Astrocyte (in vitro differentiated cells and primary cell): ENCODE measurements around the gene SF3B2. TPM values are rescaled to one million over a fixed set of nuclear protein-coding genes. Genes with fewer than 3 reads are reported as not detected.
A peak's percentile ranks its signal among the peaks of the same experiment; 100 is the strongest.

Experiments used
- DNase-seq: peaks from one replicate; pipeline ENCODE4 v3.0.0-alpha.2; 2010; ENCODE audit warnings: low read depth
- FAIRE-seq: peaks from 2 replicates; lab custom pipeline; 2011; peaks lifted over from hg19 to GRCh38; lab: Jason Lieb, UNC
- H2AFZ ChIP-seq: 2 replicates; pipeline ENCODE4 v1.6.0; 2012; ENCODE audit warnings: low read depth, low read length, inconsistent platforms
- H3K27ac ChIP-seq: 2 replicates; pipeline ENCODE4 v1.5.1; 2011; ENCODE audit warnings: low read depth, low read length, inconsistent platforms
- H3K27me3 ChIP-seq: 2 replicates; pipeline ENCODE4 v1.6.0; 2011; ENCODE audit warnings: low read length, inconsistent platforms; ENCODE audit not compliant: insufficient read depth
- H3K36me3 ChIP-seq: 2 replicates; pipeline ENCODE4 v1.5.1; 2011; ENCODE audit warnings: low read length, inconsistent platforms; ENCODE audit not compliant: insufficient read depth
- H3K4me1 ChIP-seq: 2 replicates; pipeline ENCODE4 v1.5.1; 2011; ENCODE audit warnings: low read length, inconsistent platforms; ENCODE audit not compliant: insufficient read depth
- H3K4me2 ChIP-seq: 2 replicates; pipeline ENCODE4 v1.6.0; 2012; ENCODE audit warnings: low read length, inconsistent platforms
- H3K4me3 ChIP-seq: 2 replicates; pipeline ENCODE4 v1.5.1; 2011; ENCODE audit warnings: low read depth, mild to moderate bottlenecking, low read length, inconsistent platforms; ENCODE audit not compliant: insufficient read depth
- H3K79me2 ChIP-seq: 2 replicates; pipeline ENCODE4 v1.6.0; 2012; ENCODE audit warnings: mild to moderate bottlenecking, low read length, inconsistent platforms; ENCODE audit not compliant: insufficient read depth
- H3K9ac ChIP-seq: 2 replicates; pipeline ENCODE4 v1.6.0; 2012; ENCODE audit warnings: mild to moderate bottlenecking, low read length, inconsistent platforms
- H3K9me3 ChIP-seq: 2 replicates; pipeline ENCODE4 v1.5.1; 2012; ENCODE audit warnings: low read depth, mild to moderate bottlenecking, low read length, inconsistent platforms; ENCODE audit not compliant: insufficient read depth
- H4K20me1 ChIP-seq: 2 replicates; pipeline ENCODE4 v1.6.0; 2012; ENCODE audit warnings: low read length, inconsistent platforms; ENCODE audit not compliant: insufficient read depth
- H3K27ac Mint-ChIP-seq: one replicate; pipeline ENCODE4 v1.8.0; 2021; ENCODE audit warnings: mild to moderate bottlenecking, mixed read lengths; ENCODE audit not compliant: unreplicated experiment
- H3K27me3 Mint-ChIP-seq: one replicate; pipeline ENCODE4 v1.8.0; 2021; ENCODE audit warnings: low read depth, mixed read lengths; ENCODE audit not compliant: unreplicated experiment
- H3K36me3 Mint-ChIP-seq: one replicate; pipeline ENCODE4 v1.8.0; 2021; ENCODE audit warnings: low read depth, mixed read lengths; ENCODE audit not compliant: unreplicated experiment
- H3K4me1 Mint-ChIP-seq: one replicate; pipeline ENCODE4 v1.8.0; 2021; ENCODE audit warnings: low read depth, mixed read lengths; ENCODE audit not compliant: unreplicated experiment
- H3K4me3 Mint-ChIP-seq: one replicate; pipeline ENCODE4 v1.8.0; 2021; ENCODE audit warnings: mild to moderate bottlenecking, moderate library complexity, mixed read lengths; ENCODE audit not compliant: unreplicated experiment
- H3K9me3 Mint-ChIP-seq: one replicate; pipeline ENCODE4 v1.8.0; 2021; ENCODE audit warnings: mild to moderate bottlenecking, mixed read lengths; ENCODE audit not compliant: unreplicated experiment
- EZH2 ChIP-seq: IDR thresholded peaks from 2 replicates; pipeline ENCODE4 v1.6.1; 2012; ENCODE audit warnings: mild to moderate bottlenecking, low read length, inconsistent platforms; ENCODE audit not compliant: insufficient read depth
- total RNA-seq: library from RNA; stranded (reverse); gene quantifications from 2 replicates; pipeline ENCODE4 v1.2.1, GENCODE V29; 2021
- TF ChIP-seq, protein P1 (sequence below): IDR thresholded peaks from 2 replicates; pipeline ENCODE4 v1.5.1; 2011; ENCODE audit warnings: low read depth, mild to moderate bottlenecking, inconsistent platforms, low read length, moderate library complexity; ENCODE audit not compliant: insufficient read depth

SF3B2 gene
- total RNA-seq, 1 donor from 2014 or later: 170 TPM

DNA sequence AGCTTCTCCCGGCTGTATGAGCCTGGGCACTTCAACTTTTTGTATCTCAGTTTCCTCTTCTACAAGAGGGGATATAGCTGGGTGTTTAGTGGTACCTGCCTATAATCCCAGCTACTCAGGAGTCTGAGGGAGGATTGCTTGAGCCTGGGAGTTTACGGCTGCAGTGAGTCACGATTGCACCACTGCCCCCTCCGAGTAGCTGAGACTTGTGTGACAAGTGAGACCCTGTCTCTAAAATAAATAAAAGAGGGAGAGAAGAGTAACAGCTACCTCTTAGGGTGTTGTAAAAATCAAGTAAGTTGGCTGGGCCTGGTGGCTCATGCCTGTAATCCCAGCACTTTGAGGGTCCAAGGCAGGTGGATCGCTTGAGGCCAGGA is 15.8 kb upstream of the SF3B2 start:
- H4K20me1 ChIP-seq: no peaks in the 10 kb centered on the region
- no peak overlapping the region for H2AFZ ChIP-seq
- DNase-seq: no peak
- Mint-ChIP-seq H3K27me3 (peaks cover 10% of the 10 kb centered on the region), H3K36me3 (peaks cover 2% of the 10 kb centered on the region), H3K9me3 (peaks cover 16% of the 10 kb centered on the region), H3K27ac (no peak overlapping the region), H3K4me1 (no peaks in the 10 kb centered on the region), H3K4me3 (no peak overlapping the region)
- H3K36me3 ChIP-seq: no peaks in the 10 kb centered on the region
- FAIRE-seq: no peak
- H3K9ac ChIP-seq: no peak overlapping the region
- H3K4me2 ChIP-seq: no peak overlapping the region
- H3K27me3 ChIP-seq: peaks cover 2% of the 10 kb centered on the region
- H3K4me1 ChIP-seq: no peaks in the 10 kb centered on the region
- peaks cover 3% of the 10 kb centered on the region for H3K9me3 ChIP-seq
- H3K79me2 ChIP-seq: no peaks in the 10 kb centered on the region
- no peak overlapping the region for H3K4me3 ChIP-seq
- TF ChIP-seq, protein P1, sequence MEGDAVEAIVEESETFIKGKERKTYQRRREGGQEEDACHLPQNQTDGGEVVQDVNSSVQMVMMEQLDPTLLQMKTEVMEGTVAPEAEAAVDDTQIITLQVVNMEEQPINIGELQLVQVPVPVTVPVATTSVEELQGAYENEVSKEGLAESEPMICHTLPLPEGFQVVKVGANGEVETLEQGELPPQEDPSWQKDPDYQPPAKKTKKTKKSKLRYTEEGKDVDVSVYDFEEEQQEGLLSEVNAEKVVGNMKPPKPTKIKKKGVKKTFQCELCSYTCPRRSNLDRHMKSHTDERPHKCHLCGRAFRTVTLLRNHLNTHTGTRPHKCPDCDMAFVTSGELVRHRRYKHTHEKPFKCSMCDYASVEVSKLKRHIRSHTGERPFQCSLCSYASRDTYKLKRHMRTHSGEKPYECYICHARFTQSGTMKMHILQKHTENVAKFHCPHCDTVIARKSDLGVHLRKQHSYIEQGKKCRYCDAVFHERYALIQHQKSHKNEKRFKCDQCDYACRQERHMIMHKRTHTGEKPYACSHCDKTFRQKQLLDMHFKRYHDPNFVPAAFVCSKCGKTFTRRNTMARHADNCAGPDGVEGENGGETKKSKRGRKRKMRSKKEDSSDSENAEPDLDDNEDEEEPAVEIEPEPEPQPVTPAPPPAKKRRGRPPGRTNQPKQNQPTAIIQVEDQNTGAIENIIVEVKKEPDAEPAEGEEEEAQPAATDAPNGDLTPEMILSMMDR: no peak
- no peak for TF ChIP-seq EZH2
- H3K27ac ChIP-seq: no peak overlapping the region

DNA sequence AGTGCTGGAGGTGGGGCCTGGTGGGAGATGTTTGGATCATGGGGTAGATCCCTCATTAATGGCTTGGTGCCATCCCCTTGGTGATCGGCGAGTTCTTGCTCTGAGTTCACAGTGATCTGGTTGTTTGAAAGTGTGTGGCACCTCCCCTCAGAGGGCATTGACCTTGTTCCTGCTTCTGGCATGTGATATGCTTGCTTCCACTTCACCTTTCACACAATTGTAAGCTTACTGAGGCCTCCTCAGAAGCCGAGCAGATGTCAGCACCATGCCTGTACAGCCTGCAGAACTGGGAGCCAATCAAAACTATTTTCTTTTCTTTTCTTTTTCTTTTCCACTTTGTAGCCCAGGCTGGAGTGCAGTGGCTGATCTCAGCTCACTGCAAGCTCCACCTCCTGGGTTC is 14.8 kb upstream of the SF3B2 start:
- no peak for FAIRE-seq
- H3K9me3 Mint-ChIP-seq: peaks cover 16% of the 10 kb centered on the region
- TF ChIP-seq, protein P1: no peak
- no peak for TF ChIP-seq EZH2
- Histone ChIP-seq H3K79me2 (no peaks in the 10 kb centered on the region), H3K4me2 (no peak overlapping the region), H3K9ac (no peak overlapping the region), H3K9me3 (peaks cover 3% of the 10 kb centered on the region), H3K27ac (no peak overlapping the region), H3K4me1 (no peaks in the 10 kb centered on the region), H2AFZ (no peak overlapping the region), H3K4me3 (no peak overlapping the region), H4K20me1 (no peaks in the 10 kb centered on the region), H3K36me3 (no peaks in the 10 kb centered on the region), H3K27me3 (peaks cover 2% of the 10 kb centered on the region)
- H3K27ac Mint-ChIP-seq: no peak overlapping the region
- H3K4me1 Mint-ChIP-seq: no peaks in the 10 kb centered on the region
- H3K36me3 Mint-ChIP-seq: no peaks in the 10 kb centered on the region
- peak overlapping the region; percentile 35 for H3K4me3 Mint-ChIP-seq
- peaks cover 10% of the 10 kb centered on the region for H3K27me3 Mint-ChIP-seq
- no peak for DNase-seq

GRCh38 chr11:66039765-66040164 is 12.4 kb upstream of the SF3B2 start:
- no peaks in the 10 kb centered on the region for H3K79me2 ChIP-seq
- H4K20me1 ChIP-seq: no peaks in the 10 kb centered on the region
- TF ChIP-seq, protein P1: no peak
- no peak for TF ChIP-seq EZH2
- no peak overlapping the region for H3K9ac ChIP-seq
- no peaks in the 10 kb centered on the region for H3K36me3 ChIP-seq
- peaks cover 3% of the 10 kb centered on the region for H3K9me3 ChIP-seq
- FAIRE-seq (no peak), DNase-seq (no peak)
- Mint-ChIP-seq H3K9me3 (peaks cover 12% of the 10 kb centered on the region), H3K36me3 (no peaks in the 10 kb centered on the region), H3K4me3 (no peak overlapping the region), H3K27ac (no peak overlapping the region), H3K27me3 (peaks cover 7% of the 10 kb centered on the region), H3K4me1 (no peaks in the 10 kb centered on the region)
- H3K4me2 ChIP-seq: no peak overlapping the region
- peaks cover 2% of the 10 kb centered on the region for H3K27me3 ChIP-seq
- H3K27ac ChIP-seq: no peak overlapping the region
- H3K4me1 ChIP-seq: no peaks in the 10 kb centered on the region
- no peak overlapping the region for H3K4me3 ChIP-seq
- H2AFZ ChIP-seq: no peak overlapping the region
